ENCODE results near the gene RGCC.

The RGCC gene

DNA sequence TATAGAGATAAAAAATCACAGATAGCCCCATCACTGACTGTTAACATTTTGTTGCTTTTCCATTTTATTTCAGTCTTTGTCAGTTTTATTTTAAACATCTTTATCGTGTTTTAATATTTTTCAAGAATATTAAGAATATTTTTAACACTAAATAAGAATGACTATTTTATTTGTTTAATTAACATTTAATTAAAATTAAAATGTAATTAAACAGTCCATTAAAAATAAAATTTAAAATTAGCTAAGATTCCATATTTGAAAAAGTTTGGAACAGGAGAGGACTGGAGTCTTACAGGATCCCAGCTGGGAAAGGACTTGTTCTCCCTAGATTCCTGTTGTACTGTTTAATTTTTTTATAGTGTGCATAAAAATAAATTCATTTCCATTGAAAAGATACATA is 54.5 kb downstream of the RGCC start:
- Histone ChIP-seq H3K4me2 (ENCODE audit: insufficient read depth, low read length, poor library complexity, severe bottlenecking) (no peak overlapping the region), H3K27me3 (ENCODE audit: control insufficient read depth in 3 of 3, insufficient read depth in 3 of 3, low read depth in 1 of 3, low read length in 3 of 3) (no peaks in the 10 kb centered on the region), H3K4ac (ENCODE audit: low read length) (no peak overlapping the region), H3K14ac (ENCODE audit: low read length) (no peak overlapping the region), H4K8ac (ENCODE audit: low read depth, low read length) (no peak overlapping the region), H2BK120ac (ENCODE audit: low read depth, low read length) (no peak overlapping the region), H2AFZ (ENCODE audit: low read length) (no peak overlapping the region), H3K18ac (ENCODE audit: low read length) (no peak overlapping the region), H2BK12ac (ENCODE audit: low read length) (no peak overlapping the region), H4K91ac (ENCODE audit: low read depth, low read length, poor library complexity) (no peak overlapping the region), H2AK5ac (ENCODE audit: low read depth, low read length) (no peak overlapping the region), H3K36me3 (replicated peaks in 1 of 2; ENCODE audit: control insufficient read depth in 2 of 2, insufficient read depth in 2 of 2, low read length in 2 of 2) (no peaks in the 10 kb centered on the region), H3K23ac (ENCODE audit: low read depth, low read length, poor library complexity) (no peak overlapping the region), H3K9me3 (replicated peaks in 1 of 2; ENCODE audit: control insufficient read depth in 2 of 2, insufficient read depth in 1 of 2, low read depth in 1 of 2, low read length in 2 of 2) (no peaks in the 10 kb centered on the region), H3K4me3 (ENCODE audit: low read length in 2 of 2) (no peak overlapping the region), H2BK15ac (ENCODE audit: low read length) (no peak overlapping the region), H2BK5ac (ENCODE audit: low read length) (no peak overlapping the region), H3K79me1 (ENCODE audit: low read depth, low read length) (no peaks in the 10 kb centered on the region), H3K27ac (replicated peaks; ENCODE audit: low read length) (no peak overlapping the region), H3K9ac (ENCODE audit: low read depth, low read length, poor library complexity) (no peak overlapping the region), H3K4me1 (ENCODE audit: control insufficient read depth in 2 of 2, insufficient read depth in 1 of 2, low read depth in 1 of 2, low read length in 2 of 2) (no peaks in the 10 kb centered on the region)
- WGBS, 2 donors (ENCODE audit: extremely low coverage in 2 of 2, insufficient read length in 2 of 2, insufficient replicate concordance in 1 of 2) = no CpG with 5 or more reads among the region's 1 CpG
- DNase-seq (ENCODE audit: low spot score) = no peak

DNA sequence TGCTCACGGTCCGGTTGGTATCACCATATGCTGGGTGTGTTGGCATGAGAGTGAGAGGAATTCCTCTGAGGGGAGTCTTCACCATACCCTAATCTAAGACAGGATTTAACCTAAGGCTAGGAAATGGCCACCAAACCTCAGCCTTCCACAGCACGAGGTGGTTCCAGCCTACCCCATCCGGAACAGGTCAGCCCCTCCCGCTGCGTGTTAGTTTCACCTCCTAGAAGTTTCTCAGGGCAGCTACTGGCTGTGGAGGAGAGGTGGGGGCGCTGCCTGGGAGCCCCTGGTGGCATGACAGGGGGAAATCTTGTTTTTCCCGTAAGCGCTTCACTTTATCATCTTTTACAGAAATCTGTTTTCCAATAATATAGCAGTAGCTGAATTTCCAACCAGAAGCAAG is 55.1 kb downstream of the RGCC start:
- no peaks in the 10 kb centered on the region for H3K4me1 ChIP-seq (ENCODE audit: control insufficient read depth in 2 of 2, insufficient read depth in 1 of 2, low read depth in 1 of 2, low read length in 2 of 2)
- no peak overlapping the region for H4K91ac ChIP-seq (ENCODE audit: low read depth, low read length, poor library complexity)
- H2BK12ac ChIP-seq (ENCODE audit: low read length) = no peak overlapping the region
- no peak overlapping the region for H2BK15ac ChIP-seq (ENCODE audit: low read length)
- no peak overlapping the region for H3K23ac ChIP-seq (ENCODE audit: low read depth, low read length, poor library complexity)
- H4K8ac ChIP-seq (ENCODE audit: low read depth, low read length) = no peak overlapping the region
- H3K4ac ChIP-seq (ENCODE audit: low read length) = no peak overlapping the region
- DNase-seq (ENCODE audit: low spot score) = no peak
- no peak overlapping the region for H3K4me2 ChIP-seq (ENCODE audit: insufficient read depth, low read length, poor library complexity, severe bottlenecking)
- no peaks in the 10 kb centered on the region for H3K36me3 ChIP-seq (replicated peaks in 1 of 2; ENCODE audit: control insufficient read depth in 2 of 2, insufficient read depth in 2 of 2, low read length in 2 of 2)
- no peaks in the 10 kb centered on the region for H3K79me1 ChIP-seq (ENCODE audit: low read depth, low read length)
- H2AK5ac ChIP-seq (ENCODE audit: low read depth, low read length) = no peak overlapping the region
- no peak overlapping the region for H2AFZ ChIP-seq (ENCODE audit: low read length)
- WGBS, 2 donors (ENCODE audit: extremely low coverage in 2 of 2, insufficient read length in 2 of 2, insufficient replicate concordance in 1 of 2) = no CpG with 5 or more reads among the region's 9 CpGs
- no peak overlapping the region for H3K14ac ChIP-seq (ENCODE audit: low read length)
- no peak overlapping the region for H2BK120ac ChIP-seq (ENCODE audit: low read depth, low read length)
- H3K9ac ChIP-seq (ENCODE audit: low read depth, low read length, poor library complexity) = no peak overlapping the region
- no peak overlapping the region for H2BK5ac ChIP-seq (ENCODE audit: low read length)
- no peaks in the 10 kb centered on the region for H3K27me3 ChIP-seq (ENCODE audit: control insufficient read depth in 3 of 3, insufficient read depth in 3 of 3, low read depth in 1 of 3, low read length in 3 of 3)
- no peak overlapping the region for H3K4me3 ChIP-seq (ENCODE audit: low read length in 2 of 2)
- no peak overlapping the region for H3K27ac ChIP-seq (replicated peaks; ENCODE audit: low read length)
- H3K18ac ChIP-seq (ENCODE audit: low read length) = peak overlapping the region; percentile 24
- no peaks in the 10 kb centered on the region for H3K9me3 ChIP-seq (replicated peaks in 1 of 2; ENCODE audit: control insufficient read depth in 2 of 2, insufficient read depth in 1 of 2, low read depth in 1 of 2, low read length in 2 of 2)

DNA sequence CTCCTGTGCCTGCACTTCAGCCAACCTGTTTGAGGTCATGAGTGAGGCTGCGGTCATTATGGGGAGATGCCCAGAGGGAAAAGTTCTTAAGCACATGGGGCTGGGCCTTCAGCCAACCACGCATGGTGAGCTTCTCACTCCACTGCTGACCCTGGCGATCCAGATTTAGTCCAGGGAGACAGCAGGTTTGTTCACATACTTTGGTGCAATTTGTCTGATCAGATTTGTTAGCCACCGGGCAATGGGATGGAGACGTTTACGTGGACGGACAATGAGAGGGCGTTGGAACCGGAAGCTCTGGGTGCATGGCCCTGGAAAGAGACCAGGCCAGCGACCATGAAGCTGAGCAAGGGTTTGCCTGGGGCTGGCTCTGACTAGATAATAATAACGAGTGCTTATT is 56.2 kb downstream of the RGCC start:
- H3K4ac ChIP-seq (ENCODE audit: low read length) = no peak overlapping the region
- no peak for DNase-seq (ENCODE audit: low spot score)
- H3K79me1 ChIP-seq (ENCODE audit: low read depth, low read length) = no peaks in the 10 kb centered on the region
- H3K14ac ChIP-seq (ENCODE audit: low read length) = no peak overlapping the region
- no peak overlapping the region for H2BK5ac ChIP-seq (ENCODE audit: low read length)
- H4K8ac ChIP-seq (ENCODE audit: low read depth, low read length) = no peak overlapping the region
- H3K23ac ChIP-seq (ENCODE audit: low read depth, low read length, poor library complexity) = no peak overlapping the region
- WGBS, 2 donors (ENCODE audit: extremely low coverage in 2 of 2, insufficient read length in 2 of 2, insufficient replicate concordance in 1 of 2) = no CpG with 5 or more reads among the region's 11 CpGs
- H3K4me1 ChIP-seq (ENCODE audit: control insufficient read depth in 2 of 2, insufficient read depth in 1 of 2, low read depth in 1 of 2, low read length in 2 of 2) = no peaks in the 10 kb centered on the region
- H2BK120ac ChIP-seq (ENCODE audit: low read depth, low read length) = no peak overlapping the region
- H2BK15ac ChIP-seq (ENCODE audit: low read length) = no peak overlapping the region
- peak overlapping the region in 1 of 2 donors; percentile 34 for H3K4me3 ChIP-seq (ENCODE audit: low read length in 2 of 2)
- no peaks in the 10 kb centered on the region for H3K36me3 ChIP-seq (replicated peaks in 1 of 2; ENCODE audit: control insufficient read depth in 2 of 2, insufficient read depth in 2 of 2, low read length in 2 of 2)
- H3K27me3 ChIP-seq (ENCODE audit: control insufficient read depth in 3 of 3, insufficient read depth in 3 of 3, low read depth in 1 of 3, low read length in 3 of 3) = no peaks in the 10 kb centered on the region
- no peak overlapping the region for H3K27ac ChIP-seq (replicated peaks; ENCODE audit: low read length)
- no peak overlapping the region for H3K18ac ChIP-seq (ENCODE audit: low read length)
- H3K9me3 ChIP-seq (replicated peaks in 1 of 2; ENCODE audit: control insufficient read depth in 2 of 2, insufficient read depth in 1 of 2, low read depth in 1 of 2, low read length in 2 of 2) = no peaks in the 10 kb centered on the region
- no peak overlapping the region for H3K9ac ChIP-seq (ENCODE audit: low read depth, low read length, poor library complexity)
- H2AFZ ChIP-seq (ENCODE audit: low read length) = no peak overlapping the region
- no peak overlapping the region for H3K4me2 ChIP-seq (ENCODE audit: insufficient read depth, low read length, poor library complexity, severe bottlenecking)
- no peak overlapping the region for H4K91ac ChIP-seq (ENCODE audit: low read depth, low read length, poor library complexity)
- no peak overlapping the region for H2AK5ac ChIP-seq (ENCODE audit: low read depth, low read length)
- H2BK12ac ChIP-seq (ENCODE audit: low read length) = no peak overlapping the region

DNA sequence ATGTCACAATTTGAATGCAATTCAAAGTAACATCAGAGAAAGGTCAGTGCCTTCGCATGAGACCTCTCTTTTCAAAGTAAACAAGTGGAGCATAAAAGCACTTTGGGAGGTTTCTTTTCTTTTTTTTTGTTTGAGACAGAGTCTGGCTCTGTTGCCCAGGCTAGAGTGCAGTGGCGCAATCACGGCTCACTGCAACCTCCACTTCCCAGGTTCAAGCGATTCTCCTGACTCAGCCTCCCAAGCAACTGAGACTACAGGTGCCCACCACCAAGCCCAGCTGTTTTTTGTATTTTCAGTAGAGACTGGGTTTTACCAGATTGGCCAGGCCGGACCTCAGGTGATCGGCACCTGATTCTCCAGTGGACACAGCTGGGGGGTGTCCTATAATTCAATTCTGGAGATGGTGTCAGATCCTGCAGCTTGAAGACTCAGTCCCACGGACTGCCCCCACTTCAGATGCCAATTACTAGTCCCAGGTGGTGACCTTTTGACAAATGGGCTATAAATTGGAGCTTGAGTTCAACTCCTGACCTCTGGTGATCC is 57.6 kb downstream of the RGCC start:
- H3K9ac ChIP-seq (ENCODE audit: low read depth, low read length, poor library complexity) = no peak overlapping the region

More for the DNA sequence above, 57.6 kb downstream of the RGCC start:
- no peak overlapping the region for H2BK15ac ChIP-seq (ENCODE audit: low read length)
- no peaks in the 10 kb centered on the region for H3K27me3 ChIP-seq (ENCODE audit: control insufficient read depth in 3 of 3, insufficient read depth in 3 of 3, low read depth in 1 of 3, low read length in 3 of 3)
- no peaks in the 10 kb centered on the region for H3K9me3 ChIP-seq (replicated peaks in 1 of 2; ENCODE audit: control insufficient read depth in 2 of 2, insufficient read depth in 1 of 2, low read depth in 1 of 2, low read length in 2 of 2)
- no peak overlapping the region for H3K23ac ChIP-seq (ENCODE audit: low read depth, low read length, poor library complexity)
- no peak overlapping the region for H2BK120ac ChIP-seq (ENCODE audit: low read depth, low read length)
- no peak overlapping the region for H4K91ac ChIP-seq (ENCODE audit: low read depth, low read length, poor library complexity)
- no peak overlapping the region for H3K4me2 ChIP-seq (ENCODE audit: insufficient read depth, low read length, poor library complexity, severe bottlenecking)
- H2BK5ac ChIP-seq (ENCODE audit: low read length) = no peak overlapping the region
- no peaks in the 10 kb centered on the region for H3K4me1 ChIP-seq (ENCODE audit: control insufficient read depth in 2 of 2, insufficient read depth in 1 of 2, low read depth in 1 of 2, low read length in 2 of 2)
- WGBS, 2 donors (ENCODE audit: extremely low coverage in 2 of 2, insufficient read length in 2 of 2, insufficient replicate concordance in 1 of 2) = no CpG with 5 or more reads among the region's 7 CpGs
- DNase-seq (ENCODE audit: low spot score) = no peak
- H3K36me3 ChIP-seq (replicated peaks in 1 of 2; ENCODE audit: control insufficient read depth in 2 of 2, insufficient read depth in 2 of 2, low read length in 2 of 2) = no peaks in the 10 kb centered on the region
- no peak overlapping the region for H3K4me3 ChIP-seq (ENCODE audit: low read length in 2 of 2)
- H3K18ac ChIP-seq (ENCODE audit: low read length) = no peak overlapping the region
- no peak overlapping the region for H2AK5ac ChIP-seq (ENCODE audit: low read depth, low read length)
- no peak overlapping the region for H2AFZ ChIP-seq (ENCODE audit: low read length)
- H2BK12ac ChIP-seq (ENCODE audit: low read length) = no peak overlapping the region
- no peak overlapping the region for H3K4ac ChIP-seq (ENCODE audit: low read length)
- H3K14ac ChIP-seq (ENCODE audit: low read length) = no peak overlapping the region
- no peaks in the 10 kb centered on the region for H3K79me1 ChIP-seq (ENCODE audit: low read depth, low read length)
- no peak overlapping the region for H4K8ac ChIP-seq (ENCODE audit: low read depth, low read length)
- H3K27ac ChIP-seq (replicated peaks; ENCODE audit: low read length) = no peak overlapping the region

Data from neuronal stem cell (in vitro differentiated cells).